HEK293 (cell line): ENCODE measurements around the gene MTMR6.

Experiments
- CTCF ChIA-PET: fragments of 350-600 bp; formaldehyde crosslinking; extraction: SDS; loops from one replicate; lab custom pipeline; 2021; ENCODE audit warnings: antibody characterized with exemption; lab: Yijun Ruan, JAX
- POLR2A ChIA-PET: fragments of 300-600 bp; formaldehyde crosslinking; extraction: SDS; loops from one replicate; lab custom pipeline; 2020; ENCODE audit warnings: antibody characterized with exemption, inconsistent platforms; lab: Yijun Ruan, JAX
- H3K27ac ChIP-seq: fragments of 200-500 bp; sonication (Bioruptor generic); 2 replicates; pipeline ENCODE4 v1.5.1; 2014; ENCODE audit warnings: low read depth, low read length, control low read depth, inconsistent platforms; ENCODE audit errors: extremely low read depth
- H3K36me3 ChIP-seq, 2 experiments: fragments of 200-500 bp in 1 of 2; sonication (Bioruptor generic) in 1 of 2; 1 replicate in 1 of 2; 2 replicates in 1 of 2; pipeline ENCODE4 v1.5.1; 2014 to 2017; ENCODE audit warnings: inconsistent platforms in 2 of 2, low read length in 2 of 2; ENCODE audit not compliant: control insufficient read depth in 2 of 2, insufficient read depth in 1 of 2
- H3K4me1 ChIP-seq: fragments of 200-500 bp; sonication (Bioruptor generic); 2 replicates; pipeline ENCODE4 v1.5.1; 2014; ENCODE audit warnings: mild to moderate bottlenecking, low read length, inconsistent platforms; ENCODE audit not compliant: control insufficient read depth, insufficient read depth
- H3K4me3 ChIP-seq: 2 replicates; pipeline ENCODE4 v1.5.1; 2011; ENCODE audit warnings: low read depth, mild to moderate bottlenecking, control low read depth, low read length, moderate library complexity
- H3K9me3 ChIP-seq: fragments of 200-500 bp; sonication (Bioruptor generic); 2 replicates; pipeline ENCODE4 v1.5.1; 2014; ENCODE audit warnings: low read depth, low read length, inconsistent platforms; ENCODE audit not compliant: control insufficient read depth, insufficient read depth
- AEBP2 ChIP-seq: fragments of 450-650 bp; formaldehyde crosslinking; IDR thresholded peaks from 2 replicates; pipeline ENCODE4 v1.5.1; 2016; ENCODE audit warnings: missing biosample characterization, missing genetic modification characterization, borderline replicate concordance
- HIC1 ChIP-seq: fragments of 450-650 bp; formaldehyde crosslinking; IDR thresholded peaks from 2 replicates; pipeline ENCODE4 v1.5.1; 2016; ENCODE audit warnings: missing biosample characterization, missing genetic modification characterization
- HOXC10 ChIP-seq: sonication (generic); formaldehyde crosslinking; IDR thresholded peaks from 2 replicates; pipeline ENCODE4 v1.8.1; 2023; ENCODE audit warnings: mild to moderate bottlenecking, missing genetic modification reagents
- KLF10 ChIP-seq: fragments of 450-650 bp; IDR thresholded peaks from 2 replicates; pipeline ENCODE4 v1.5.1; 2018; ENCODE audit warnings: missing biosample characterization, mild to moderate bottlenecking, missing genetic modification characterization
- KLF16 ChIP-seq: fragments of 450-650 bp; formaldehyde crosslinking; IDR thresholded peaks from 2 replicates; pipeline ENCODE4 v1.5.1; 2017; ENCODE audit warnings: missing biosample characterization, missing genetic modification characterization
- REPIN1 ChIP-seq: fragments of 450-650 bp; formaldehyde crosslinking; IDR thresholded peaks from 2 replicates; pipeline ENCODE4 v1.5.1; 2017; ENCODE audit warnings: missing biosample characterization, missing genetic modification characterization, low read depth
- ZBTB49 ChIP-seq: fragments of 450-650 bp; formaldehyde crosslinking; IDR thresholded peaks from 2 replicates; pipeline ENCODE4 v1.5.1; 2016; ENCODE audit warnings: missing biosample characterization, missing genetic modification characterization, low read depth
- ZEB2 ChIP-seq: fragments of 450-650 bp; formaldehyde crosslinking; IDR thresholded peaks from 2 replicates; pipeline ENCODE4 v1.5.1; 2016; ENCODE audit warnings: missing biosample characterization, missing genetic modification characterization
- ZFP41 ChIP-seq: fragments of 450-650 bp; formaldehyde crosslinking; IDR thresholded peaks from 2 replicates; pipeline ENCODE4 v1.5.1; 2016; ENCODE audit warnings: missing biosample characterization, missing genetic modification characterization, borderline replicate concordance
- ZNF157 ChIP-seq: fragments of 450-650 bp; formaldehyde crosslinking; IDR thresholded peaks from 2 replicates; pipeline ENCODE4 v1.5.1; 2016; ENCODE audit warnings: missing biosample characterization, missing genetic modification characterization
- ZNF174 ChIP-seq: fragments of 450-650 bp; formaldehyde crosslinking; IDR thresholded peaks from 2 replicates; pipeline ENCODE4 v1.5.0; 2017; ENCODE audit warnings: missing biosample characterization, mild to moderate bottlenecking, missing genetic modification characterization
- ZNF184 ChIP-seq: fragments of 450-650 bp; IDR thresholded peaks from 2 replicates; pipeline ENCODE4 v1.5.1; 2018; ENCODE audit warnings: missing biosample characterization, mild to moderate bottlenecking, missing genetic modification characterization
- ZNF354C ChIP-seq: fragments of 450-650 bp; formaldehyde crosslinking; IDR thresholded peaks from 2 replicates; pipeline ENCODE4 v1.5.1; 2016; ENCODE audit warnings: missing biosample characterization, missing genetic modification characterization, low read depth, borderline replicate concordance
- ZNF37A ChIP-seq: fragments of 450-650 bp; IDR thresholded peaks from 2 replicates; pipeline ENCODE4 v1.5.1; 2018; ENCODE audit warnings: missing biosample characterization, missing genetic modification characterization
- ZNF514 ChIP-seq: fragments of 450-650 bp; formaldehyde crosslinking; IDR thresholded peaks from 2 replicates; pipeline ENCODE4 v1.5.1; 2016; ENCODE audit warnings: missing biosample characterization, missing genetic modification characterization
- ZNF621 ChIP-seq: fragments of 450-650 bp; formaldehyde crosslinking; IDR thresholded peaks from 2 replicates; pipeline ENCODE4 v1.5.1; 2017; ENCODE audit warnings: missing biosample characterization, missing genetic modification characterization
- ZNF658 ChIP-seq: fragments of 450-650 bp; formaldehyde crosslinking; IDR thresholded peaks from 2 replicates; pipeline ENCODE4; 2016; ENCODE audit warnings: missing biosample characterization, missing genetic modification characterization
- ZNF664 ChIP-seq: fragments of 450-650 bp; formaldehyde crosslinking; IDR thresholded peaks from 2 replicates; pipeline ENCODE4 v1.5.1; 2016; ENCODE audit warnings: missing biosample characterization, missing genetic modification characterization
- ZNF707 ChIP-seq: fragments of 450-650 bp; formaldehyde crosslinking; IDR thresholded peaks from 2 replicates; pipeline ENCODE4 v1.5.1; 2016; ENCODE audit warnings: missing biosample characterization, missing genetic modification characterization
- ZNF76 ChIP-seq: fragments of 450-650 bp; formaldehyde crosslinking; IDR thresholded peaks from 2 replicates; pipeline ENCODE4; 2016; ENCODE audit warnings: low read depth, missing biosample characterization, missing genetic modification characterization, borderline replicate concordance
- ZNF837 ChIP-seq: fragments of 450-650 bp; formaldehyde crosslinking; IDR thresholded peaks from 2 replicates; pipeline ENCODE4 v1.5.1; 2016; ENCODE audit warnings: missing biosample characterization, missing genetic modification characterization
- ZSCAN18 ChIP-seq: fragments of 450-650 bp; formaldehyde crosslinking; IDR thresholded peaks from 2 replicates; pipeline ENCODE4 v1.5.1; 2016; ENCODE audit warnings: missing biosample characterization, missing genetic modification characterization
- ZSCAN30 ChIP-seq: fragments of 450-650 bp; IDR thresholded peaks from 2 replicates; pipeline ENCODE4 v1.5.1; 2018; ENCODE audit warnings: missing biosample characterization, mild to moderate bottlenecking, missing genetic modification characterization, moderate library complexity

Gene MTMR6

GRCh38 chr13:25242956-25243355, 44.3 kb downstream of the MTMR6 start:
- ChIA-PET CTCF (interaction anchor here (0.7 kb wide), 1 partner anchor 1897 kb away, joined by 3 read pairs; no protein-coding TSS in a partner anchor), POLR2A (no interaction called here)
- H3K4me3 ChIP-seq, result no peak overlapping the region
- no peaks in the 10 kb centered on the region for H3K9me3 ChIP-seq
- no peak overlapping the region for H3K27ac ChIP-seq
- H3K4me1 ChIP-seq, result no peaks in the 10 kb centered on the region
- TF ChIP-seq ZNF658 (no peak), ZFP41 (tag by site-specific recombination) (no peak), ZNF621 (tag by site-specific recombination) (no peak), ZNF354C (tag by site-specific recombination) (no peak), ZSCAN18 (no peak), ZNF37A (tag by site-specific recombination) (no peak)
- H3K36me3 ChIP-seq, result peaks cover 0 to 9% of the 10 kb centered on the region in 2 experiments; a peak in 2 of 3 replicates

GRCh38 chr13:25241007-25241406, 46.3 kb downstream of the MTMR6 start:
- TF ChIP-seq ZEB2 (tag by site-specific recombination) (no peak), HOXC10 (no peak), KLF16 (tag by site-specific recombination) (no peak), ZNF664 (tag by site-specific recombination) (no peak), REPIN1 (tag by site-specific recombination) (no peak), KLF10 (tag by site-specific recombination) (no peak), ZNF707 (no peak)
- TF ChIP-seq, all 188 proteins: peak for 0
- Histone ChIP-seq H3K27ac (no peak overlapping the region), H3K4me3 (no peak overlapping the region), H3K9me3 (no peaks in the 10 kb centered on the region), H3K4me1 (no peaks in the 10 kb centered on the region), H3K36me3 (peaks cover 0 to 9% of the 10 kb centered on the region in 2 experiments; a peak in 2 of 3 replicates)
- POLR2A ChIA-PET, result no interaction called here
- CTCF ChIA-PET, result interaction anchor here (0.6 to 1.0 kb wide), 3 partner anchors 8 to 588 kb away, joined by 3 to 4 read pairs (median 3); no protein-coding TSS in a partner anchor

GRCh38 chr13:25237083-25237482, 50.2 kb downstream of the MTMR6 start:
- TF ChIP-seq ZNF76, result no peak
- ChIA-PET CTCF (interaction anchor here (0.7 to 1.2 kb wide), 2 partner anchors 12 to 14 kb away, joined by 3 read pairs; no protein-coding TSS in a partner anchor), POLR2A (no interaction called here)
- Histone ChIP-seq H3K27ac (no peak overlapping the region), H3K4me3 (no peak overlapping the region), H3K4me1 (no peaks in the 10 kb centered on the region), H3K9me3 (no peaks in the 10 kb centered on the region), H3K36me3 (no peaks in the 10 kb centered on the region)

GRCh38 chr13:25233861-25234260, 53.4 kb downstream of the MTMR6 start:
- Histone ChIP-seq H3K9me3 (no peaks in the 10 kb centered on the region), H3K4me3 (no peak overlapping the region), H3K4me1 (no peaks in the 10 kb centered on the region), H3K27ac (no peak overlapping the region), H3K36me3 (no peaks in the 10 kb centered on the region)
- TF ChIP-seq HIC1 (no peak), ZSCAN30 (tag by site-specific recombination) (no peak), ZNF184 (tag by site-specific recombination) (no peak), ZBTB49 (tag by site-specific recombination) (no peak), ZNF514 (tag by site-specific recombination) (no peak), ZNF157 (no peak), ZNF174 (no peak), ZNF837 (tag by site-specific recombination) (no peak), AEBP2 (tag by site-specific recombination) (no peak), ZEB2 (tag by site-specific recombination) (no peak)
- CTCF ChIA-PET, result interaction anchor here (0.6 to 2.8 kb wide), 7 partner anchors 10 to 175 kb away, joined by 3 to 10 read pairs (median 4); no protein-coding TSS in a partner anchor
- POLR2A ChIA-PET, result no interaction called here
